WTC11 (cell line): Measurements from ENCODE around the gene VPS18. TPM values are rescaled to one million over a fixed set of nuclear protein-coding genes. Genes with fewer than 3 reads are reported as not detected.

Experiments
- ATAC-seq: fragments of 200-7000 bp; cut with Tn5 transposase; 2 replicates; pipeline ENCODE4 v1.10.0; 2021; ENCODE audit warnings: mild to moderate bottlenecking, moderate library complexity
- CTCF ChIA-PET: fragments of 300-600 bp; sonication (Branson Sonifier 250); formaldehyde crosslinking; loops from one replicate; lab custom pipeline; 2021; ENCODE audit warnings: antibody characterized with exemption; lab: Charles Lee
- POLR2A ChIA-PET: fragments of 350-600 bp; sonication (Branson Sonifier 250); formaldehyde crosslinking; loops from one replicate; lab custom pipeline; 2021; ENCODE audit warnings: antibody characterized with exemption; lab: Charles Lee
- DNase-seq: peaks from one replicate; pipeline ENCODE4 v3.0.0; 2021; ENCODE audit warnings: low spot score
- H3K27ac Mint-ChIP-seq: 2 replicates; pipeline ENCODE4 v1.8.0; 2021; ENCODE audit warnings: mixed read lengths
- H3K27me3 Mint-ChIP-seq: 2 replicates; pipeline ENCODE4 v1.8.0; 2021; ENCODE audit warnings: low read depth, mild to moderate bottlenecking, moderate library complexity, mixed read lengths
- H3K36me3 Mint-ChIP-seq: 2 replicates; pipeline ENCODE4 v1.8.0; 2021; ENCODE audit warnings: mixed read lengths
- H3K4me1 Mint-ChIP-seq: 2 replicates; pipeline ENCODE4 v1.8.0; 2022; ENCODE audit warnings: mixed read lengths
- H3K4me3 Mint-ChIP-seq: 2 replicates; pipeline ENCODE4 v1.8.0; 2021; ENCODE audit warnings: mild to moderate bottlenecking, moderate library complexity, mixed read lengths
- H3K9me3 Mint-ChIP-seq: 2 replicates; pipeline ENCODE4 v1.8.0; 2021; ENCODE audit warnings: mixed read lengths
- ATF1 ChIP-seq: sonication (generic); formaldehyde crosslinking; IDR thresholded peaks from 2 replicates; pipeline ENCODE4 v1.8.1; 2023; ENCODE audit warnings: mild to moderate bottlenecking, moderate library complexity, missing genetic modification reagents
- CREM ChIP-seq: sonication (generic); formaldehyde crosslinking; IDR thresholded peaks from 2 replicates; pipeline ENCODE4 v1.8.1; 2022; ENCODE audit warnings: mild to moderate bottlenecking, missing genetic modification reagents, moderate library complexity
- E2F5 ChIP-seq: sonication (generic); formaldehyde crosslinking; IDR thresholded peaks from 2 replicates; pipeline ENCODE4 v1.8.1; 2022; ENCODE audit warnings: mild to moderate bottlenecking, moderate library complexity, missing genetic modification reagents
- ETV6 ChIP-seq: sonication (generic); formaldehyde crosslinking; IDR thresholded peaks from 2 replicates; pipeline ENCODE4 v1.8.1; 2022; ENCODE audit warnings: mild to moderate bottlenecking, missing genetic modification reagents
- GABPB1 ChIP-seq: sonication (generic); formaldehyde crosslinking; IDR thresholded peaks from 2 replicates; pipeline ENCODE4 v1.8.1; 2023; ENCODE audit warnings: mild to moderate bottlenecking, missing genetic modification reagents
- GRHL2 ChIP-seq: fragments of 250-450 bp; sonication (Bioruptor Pico); IDR thresholded peaks from 2 replicates; pipeline ENCODE4 v1.8.0; 2022; ENCODE audit warnings: mild to moderate bottlenecking, moderate library complexity; ENCODE audit not compliant: insufficient replicate concordance, severe bottlenecking
- GTF2I ChIP-seq: fragments of 250-450 bp; sonication (Bioruptor Pico); conservative IDR thresholded peaks from 2 replicates; pipeline ENCODE4 v1.4.0; 2021; ENCODE audit warnings: mild to moderate bottlenecking
- HMGA2 ChIP-seq: fragments of 250-450 bp; sonication (Bioruptor Pico); IDR thresholded peaks from 2 replicates; pipeline ENCODE4 v1.4.0; 2021; ENCODE audit warnings: mild to moderate bottlenecking, moderate library complexity
- IRF2 ChIP-seq: sonication (generic); formaldehyde crosslinking; IDR thresholded peaks from 2 replicates; pipeline ENCODE4 v1.8.0; 2022; ENCODE audit warnings: low read depth, missing genetic modification reagents, borderline replicate concordance
- JAZF1 ChIP-seq: fragments of 250-450 bp; sonication (Bioruptor Pico); IDR thresholded peaks from 2 replicates; pipeline ENCODE4 v1.9.0; 2021; ENCODE audit warnings: moderate library complexity, mild to moderate bottlenecking, inconsistent platforms
- KAT7 ChIP-seq: sonication (generic); formaldehyde crosslinking; IDR thresholded peaks from 2 replicates; pipeline ENCODE4 v1.8.1; 2023; ENCODE audit warnings: missing genetic modification reagents, mild to moderate bottlenecking, borderline replicate concordance
- NFATC4 ChIP-seq: fragments of 250-450 bp; sonication (Bioruptor Pico); IDR thresholded peaks from 2 replicates; pipeline ENCODE4 v1.9.0; 2021; ENCODE audit warnings: mild to moderate bottlenecking
- NR2C2 ChIP-seq: sonication (generic); formaldehyde crosslinking; IDR thresholded peaks from 2 replicates; pipeline ENCODE4 v1.8.0; 2022; ENCODE audit warnings: mild to moderate bottlenecking, missing genetic modification reagents
- PRDM15 ChIP-seq: sonication (generic); formaldehyde crosslinking; IDR thresholded peaks from 2 replicates; pipeline ENCODE4 v1.8.0; 2022; ENCODE audit warnings: missing genetic modification reagents
- SOX15 ChIP-seq: fragments of 250-450 bp; sonication (Bioruptor Pico); IDR thresholded peaks from 2 replicates; pipeline ENCODE4 v1.9.0; 2021; ENCODE audit warnings: mild to moderate bottlenecking
- USF2 ChIP-seq: sonication (generic); formaldehyde crosslinking; IDR thresholded peaks from 2 replicates; pipeline ENCODE4 v1.8.1; 2023; ENCODE audit warnings: mild to moderate bottlenecking, missing genetic modification reagents, moderate library complexity
- ZBTB21 ChIP-seq: sonication (generic); formaldehyde crosslinking; IDR thresholded peaks from 2 replicates; pipeline ENCODE4 v1.8.1; 2023; ENCODE audit warnings: mild to moderate bottlenecking, missing genetic modification reagents, borderline replicate concordance
- ZNF121 ChIP-seq: sonication (generic); formaldehyde crosslinking; IDR thresholded peaks from 2 replicates; pipeline ENCODE4 v1.8.0; 2023; ENCODE audit warnings: missing genetic modification reagents
- ZNF263 ChIP-seq: sonication (generic); formaldehyde crosslinking; IDR thresholded peaks from 2 replicates; pipeline ENCODE4 v1.8.1; 2022; ENCODE audit warnings: low read depth, mild to moderate bottlenecking, moderate library complexity, missing genetic modification reagents
- ZNF416 ChIP-seq: fragments of 250-450 bp; sonication (Bioruptor Pico); IDR thresholded peaks from 2 replicates; pipeline ENCODE4 v1.9.0; 2021; ENCODE audit warnings: mild to moderate bottlenecking, inconsistent platforms
- ZNF532 ChIP-seq: fragments of 250-450 bp; sonication (Bioruptor Pico); IDR thresholded peaks from 2 replicates; pipeline ENCODE4 v1.9.0; 2021; ENCODE audit warnings: mild to moderate bottlenecking, borderline replicate concordance
- total RNA-seq: library from RNA; stranded (reverse); gene quantifications from 3 replicates; pipeline ENCODE4 v1.2.3, GENCODE V29; 2021

VPS18 gene
- total RNA-seq, 1 experiment from 2014 or later: 27.3 TPM

GRCh38 chr15:40949756-40950207 lies 55.5 kb downstream of the VPS18 start:
- ATAC-seq: no peak
- peaks cover 33% of the 10 kb centered on the region for H3K4me1 Mint-ChIP-seq
- no peaks in the 10 kb centered on the region; the same call in 1 of the 2 replicates for H3K36me3 Mint-ChIP-seq
- POLR2A ChIA-PET: no interaction called here
- CTCF ChIA-PET: interaction anchor here (1.3 to 9.6 kb wide), 3 partner anchors 8 to 35 kb away, joined by 3 to 99 read pairs (median 19); partner anchors contain the start of gene DLL4
- no peak for TF ChIP-seq GRHL2 (CRISPR knock-in tag)
- TF ChIP-seq HMGA2 (CRISPR knock-in tag): no peak
- no peak for TF ChIP-seq GTF2I
- no peak for TF ChIP-seq ETV6 (CRISPR knock-in tag)
- no peaks in the 10 kb centered on the region for H3K9me3 Mint-ChIP-seq
- H3K4me3 Mint-ChIP-seq: no peak overlapping the region
- H3K27me3 Mint-ChIP-seq: no peaks in the 10 kb centered on the region
- no peak for DNase-seq
- no peak overlapping the region for H3K27ac Mint-ChIP-seq

- Mint-ChIP-seq H3K27me3 (no peaks in the 10 kb centered on the region), H3K4me3 (peak overlapping the region; percentile 83), H3K36me3 (peaks cover 10% of the 10 kb centered on the region), H3K27ac (peak overlapping the region; percentile 98), H3K4me1 (peaks cover 39% of the 10 kb centered on the region)
- ATAC-seq (no peak), DNase-seq (no peak)
- ChIA-PET CTCF (interaction anchor here (1.2 to 9.6 kb wide), 4 partner anchors 10 to 94 kb away, joined by 3 to 99 read pairs (median 15); no protein-coding TSS in a partner anchor), POLR2A (interaction anchor here (0.5 to 4.6 kb wide), 9 partner anchors 10 to 731 kb away, joined by 3 to 80 read pairs (median 7); partner anchors contain the start of genes DLL4, NUSAP1, OIP5 and SPINT1)
- TF ChIP-seq GABPB1 (CRISPR knock-in tag) (no peak), SOX15 (CRISPR knock-in tag) (no peak), JAZF1 (no peak), CREM (no peak), ZNF121 (CRISPR knock-in tag) (no peak), KAT7 (CRISPR knock-in tag) (no peak)
- TF ChIP-seq, all 79 proteins: peak for 0
- H3K9me3 Mint-ChIP-seq: no peaks in the 10 kb centered on the region
Observed at GRCh38 chr15:40951764-40952163, 57.5 kb downstream of the VPS18 start.

- H3K36me3 Mint-ChIP-seq: peaks cover 10% of the 10 kb centered on the region
- ATAC-seq: peak; percentile 49
- no peaks in the 10 kb centered on the region for H3K27me3 Mint-ChIP-seq
- no peak for DNase-seq
- H3K4me1 Mint-ChIP-seq: peaks cover 39% of the 10 kb centered on the region
- H3K27ac Mint-ChIP-seq: peak overlapping the region; percentile 98
- peak overlapping the region; percentile 83 for H3K4me3 Mint-ChIP-seq
- POLR2A ChIA-PET: interaction anchor here (0.6 to 4.6 kb wide), 14 partner anchors 11 to 596 kb away, joined by 3 to 80 read pairs (median 6); partner anchors contain the start of genes DLL4, NUSAP1, OIP5 and SPINT1
- CTCF ChIA-PET: interaction anchor here (1.0 to 9.6 kb wide), 9 partner anchors 11 to 94 kb away, joined by 3 to 99 read pairs (median 4); partner anchors contain the start of gene VPS18
- no peaks in the 10 kb centered on the region for H3K9me3 Mint-ChIP-seq
- TF ChIP-seq NR2C2 (CRISPR knock-in tag) (no peak), ZBTB21 (no peak), IRF2 (CRISPR knock-in tag) (peak; percentile 71; the same call in 1 of the 2 replicates), NFATC4 (CRISPR knock-in tag) (0 out of 2 replicates have a peak, but pooled peaks have one; percentile 26), ETV6 (CRISPR knock-in tag) (no peak), USF2 (CRISPR knock-in tag) (no peak), ZNF532 (CRISPR knock-in tag) (peak; percentile 44; the same call in 1 of the 2 replicates), PRDM15 (CRISPR knock-in tag) (no peak), E2F5 (CRISPR knock-in tag) (no peak), ZNF416 (CRISPR knock-in tag) (0 out of 2 replicates have a peak, but pooled peaks have one; percentile 21), ATF1 (CRISPR knock-in tag) (no peak), ZNF263 (0 out of 2 replicates have a peak, but pooled peaks have one; percentile 20)
Observed at GRCh38 chr15:40952301-40952900, 58.2 kb downstream of the VPS18 start.
